ENCODE results near the gene HACD3. TPM values are rescaled to one million over a fixed set of nuclear protein-coding genes. Genes with fewer than 3 reads are reported as not detected.

HACD3 gene
- total RNA-seq, 4 donors from 2014 or later, result 20.2 to 144 (median 34.6) TPM

GRCh38 chr15:65556622-65557021 is 26.4 kb downstream of the HACD3 start:
- no peak for TF ChIP-seq POLR2A (IDR thresholded peaks at IDR 0.05)
- no peak for TF ChIP-seq CTCF (IDR thresholded peaks at IDR 0.05)
- Histone ChIP-seq H3K36me3 (no peaks in the 10 kb centered on the region), H3K4me3 (no peak overlapping the region), H3K27me3 (no peaks in the 10 kb centered on the region), H3K4me1 (no peaks in the 10 kb centered on the region), H3K9me3 (no peaks in the 10 kb centered on the region), H3K27ac (no peak overlapping the region)
- intact Hi-C loops (cut with DNase I; ENCODE audit: low total_unique reads), result no loop called here
- DNase-seq, result no peak

- TF ChIP-seq POLR2A (IDR thresholded peaks at IDR 0.05), result no peak
- TF ChIP-seq CTCF (IDR thresholded peaks at IDR 0.05), result no peak
- Histone ChIP-seq H3K4me1 (no peaks in the 10 kb centered on the region), H3K9me3 (no peaks in the 10 kb centered on the region), H3K27ac (no peak overlapping the region), H3K4me3 (no peak overlapping the region), H3K36me3 (no peaks in the 10 kb centered on the region), H3K27me3 (no peaks in the 10 kb centered on the region)
- intact Hi-C loops (cut with DNase I; ENCODE audit: low total_unique reads), result no loop called here
- no peak for DNase-seq
These were observed 28.1 kb downstream of the HACD3 start for GRCh38 chr15:65558336-65558735.

GRCh38 chr15:65558997-65559760 is 28.9 kb downstream of the HACD3 start:
- no peaks in the 10 kb centered on the region for H3K9me3 ChIP-seq
- H3K27ac ChIP-seq, result no peak overlapping the region
- intact Hi-C loops (cut with DNase I; ENCODE audit: low total_unique reads), result no loop called here
- no peak for TF ChIP-seq CTCF (IDR thresholded peaks at IDR 0.05)
- TF ChIP-seq POLR2A (IDR thresholded peaks at IDR 0.05), result no peak
- H3K4me3 ChIP-seq, result no peak overlapping the region
- no peaks in the 10 kb centered on the region for H3K36me3 ChIP-seq
- DNase-seq, result no peak
- no peaks in the 10 kb centered on the region for H3K4me1 ChIP-seq
- no peaks in the 10 kb centered on the region for H3K27me3 ChIP-seq

- DNase-seq, result no peak
- H3K4me3 ChIP-seq, result no peak overlapping the region
- no peaks in the 10 kb centered on the region for H3K9me3 ChIP-seq
- no peak for TF ChIP-seq POLR2A (IDR thresholded peaks at IDR 0.05)
- no peak for TF ChIP-seq CTCF (IDR thresholded peaks at IDR 0.05)
- H3K27ac ChIP-seq, result no peak overlapping the region
- H3K36me3 ChIP-seq, result no peaks in the 10 kb centered on the region
- H3K27me3 ChIP-seq, result no peaks in the 10 kb centered on the region
- intact Hi-C loops (cut with DNase I; ENCODE audit: low total_unique reads), result no loop called here
- H3K4me1 ChIP-seq, result no peaks in the 10 kb centered on the region
These were observed 29.7 kb downstream of the HACD3 start for GRCh38 chr15:65559941-65560340.

- H3K27ac ChIP-seq, result no peak overlapping the region
- TF ChIP-seq CTCF (IDR thresholded peaks at IDR 0.05), result no peak
- TF ChIP-seq POLR2A (IDR thresholded peaks at IDR 0.05), result no peak
- no peaks in the 10 kb centered on the region for H3K9me3 ChIP-seq
- H3K27me3 ChIP-seq, result no peaks in the 10 kb centered on the region
- no peak for DNase-seq
- H3K4me1 ChIP-seq, result no peaks in the 10 kb centered on the region
- intact Hi-C loops (cut with DNase I; ENCODE audit: low total_unique reads), result no loop called here
- no peaks in the 10 kb centered on the region for H3K36me3 ChIP-seq
- H3K4me3 ChIP-seq, result no peak overlapping the region
These were observed 31.7 kb downstream of the HACD3 start for GRCh38 chr15:65561934-65562333.
